GM12878 (cell line): ENCODE measurements around the gene VEGFA. TPM values are rescaled to one million over a fixed set of nuclear protein-coding genes. Genes with fewer than 3 reads are reported as not detected.

Source experiments
- ATAC-seq: fragments of 200-7000 bp; cut with Tn5 transposase; 3 replicates; pipeline ENCODE4 v1.9.1; 2020; ENCODE audit warnings: mild to moderate bottlenecking, moderate library complexity
- BruUV-seq: library from RNA; stranded (reverse); fragments of 400-500 nt; replicated peaks from 2 replicates; lab custom pipeline; 2021; lab: Mats Ljungman, UMichigan
- CTCF ChIA-PET: fragments of 300-600 bp; sonication (Branson Sonifier 250); formaldehyde crosslinking; extraction: SDS; loops from one replicate; lab custom pipeline; 2021; ENCODE audit warnings: inconsistent platforms; lab: Yijun Ruan, JAX
- POLR2A ChIA-PET: fragments of 350-600 bp; formaldehyde crosslinking; extraction: SDS; loops from one replicate; lab custom pipeline; 2021; ENCODE audit warnings: inconsistent platforms; lab: Charles Lee
- RAD21 ChIA-PET: fragments of 300-600 bp; sonication (Branson Sonifier 250); formaldehyde crosslinking; loops from one replicate; lab custom pipeline; 2023; ENCODE audit warnings: antibody characterized with exemption; ENCODE audit not compliant: unreplicated experiment; lab: Charles Lee
- SMC1A ChIA-PET: fragments of 300-600 bp; sonication (Branson Sonifier 250); formaldehyde crosslinking; loops from one replicate; lab custom pipeline; 2023; ENCODE audit not compliant: unreplicated experiment, uncharacterized antibody; lab: Charles Lee
- DNase-seq: peaks from one replicate; pipeline ENCODE4 v3.0.0-alpha.2; 2011; ENCODE audit warnings: low read depth, low spot score
- FAIRE-seq: peaks from 3 replicates; lab custom pipeline; 2011; peaks lifted over from hg19 to GRCh38; lab: Jason Lieb, UNC
- H2AFZ ChIP-seq: 2 replicates; pipeline ENCODE4 v1.6.0; 2011; ENCODE audit warnings: low read depth, low read length, control low read depth; ENCODE audit not compliant: control insufficient read depth
- H3K27ac ChIP-seq: 2 replicates; pipeline ENCODE4 v1.5.1; 2011; ENCODE audit warnings: control low read depth; ENCODE audit not compliant: control insufficient read depth, insufficient read depth
- H3K27me3 ChIP-seq, 2 experiments: replicated peaks in 1 of 2; 2 replicates each; pipeline versions ENCODE4 v1.6.0 to v1.6.1; 2011; ENCODE audit warnings: low read length in 1 of 2; ENCODE audit not compliant: control insufficient read depth in 2 of 2, insufficient read depth in 2 of 2
- H3K36me3 ChIP-seq, 2 experiments: 2 replicates each; pipeline ENCODE4 v1.5.1; 2011; ENCODE audit warnings: low read length in 1 of 2; ENCODE audit not compliant: control insufficient read depth in 2 of 2, insufficient read depth in 2 of 2
- H3K4me1 ChIP-seq: 2 replicates; pipeline ENCODE4 v1.6.1; 2011; ENCODE audit warnings: mild to moderate bottlenecking, low read length, moderate library complexity, mixed read lengths; ENCODE audit not compliant: control insufficient read depth, insufficient read depth
- H3K4me2 ChIP-seq: 2 replicates; pipeline ENCODE4 v1.6.0; 2011; ENCODE audit warnings: control low read depth; ENCODE audit not compliant: control insufficient read depth, insufficient read depth
- H3K4me3 ChIP-seq: fragments of 200-600 bp; sonication (generic); 2 replicates; pipeline ENCODE4 v1.5.1; 2016
- H3K79me2 ChIP-seq: 2 replicates; pipeline ENCODE4 v1.6.0; 2011; ENCODE audit warnings: low read length; ENCODE audit not compliant: control insufficient read depth, insufficient read depth
- H3K9ac ChIP-seq: 2 replicates; pipeline ENCODE4 v1.8.0; 2011; ENCODE audit warnings: low read length, control low read depth, mixed read lengths; ENCODE audit not compliant: control insufficient read depth, insufficient read depth
- H3K9me3 ChIP-seq: replicated peaks from 3 replicates; pipeline ENCODE4 v1.5.1; 2011; ENCODE audit warnings: mild to moderate bottlenecking, low read length; ENCODE audit not compliant: control insufficient read depth, insufficient read depth
- H4K20me1 ChIP-seq: 2 replicates; pipeline ENCODE4 v1.6.0; 2011; ENCODE audit not compliant: control insufficient read depth, insufficient read depth
- CHD1 ChIP-seq: IDR thresholded peaks from 2 replicates; pipeline ENCODE4 v1.6.1; 2012; ENCODE audit warnings: low read depth, low read length, improper control_type of control experiment
- CHD2 ChIP-seq: IDR thresholded peaks from 2 replicates; pipeline ENCODE4 v1.6.1; 2011; ENCODE audit warnings: low read depth, low read length, improper control_type of control experiment, borderline replicate concordance
- CHD4 ChIP-seq: fragments of 200-600 bp; sonication (generic); IDR thresholded peaks from 2 replicates; pipeline ENCODE4 v1.6.1; 2016; ENCODE audit warnings: mild to moderate bottlenecking
- EED ChIP-seq: sonication (generic); IDR thresholded peaks from 2 replicates; pipeline ENCODE4 v1.6.1; 2016; ENCODE audit warnings: antibody characterized with exemption, low read depth
- ESRRA ChIP-seq: IDR thresholded peaks from 2 replicates; pipeline ENCODE4 v1.6.1; 2012; ENCODE audit warnings: mild to moderate bottlenecking, low read length, improper control_type of control experiment
- HDAC6 ChIP-seq: fragments of 200-600 bp; sonication (generic); IDR thresholded peaks from one replicate; pipeline ENCODE4 v1.8.0; 2017; ENCODE audit warnings: antibody characterized with exemption; ENCODE audit not compliant: unreplicated experiment
- NFYB ChIP-seq: IDR thresholded peaks from 2 replicates; pipeline ENCODE4 v1.6.1; 2011; ENCODE audit warnings: low read depth, mild to moderate bottlenecking, low read length, improper control_type of control experiment, moderate library complexity; ENCODE audit not compliant: insufficient read depth
- NR2F1 ChIP-seq: fragments of 450-650 bp; conservative IDR thresholded peaks from 2 replicates; pipeline ENCODE4 v1.6.1; 2017; ENCODE audit warnings: mild to moderate bottlenecking
- POU2F2 ChIP-seq: IDR thresholded peaks from 3 replicates; pipeline ENCODE4 v1.6.1; 2011; ENCODE audit warnings: low read depth, mild to moderate bottlenecking, low read length, borderline replicate concordance
- SIX5 ChIP-seq: IDR thresholded peaks from 2 replicates; pipeline ENCODE4 v1.6.1; 2011; ENCODE audit warnings: mild to moderate bottlenecking, low read depth, low read length, moderate library complexity; ENCODE audit not compliant: severe bottlenecking
- SMARCA5 ChIP-seq: fragments of 450-650 bp; IDR thresholded peaks from 2 replicates; pipeline ENCODE4 v1.6.1; 2017; ENCODE audit warnings: mild to moderate bottlenecking
- TCF12 ChIP-seq: IDR thresholded peaks from 2 replicates; pipeline ENCODE4 v1.6.1; 2011; ENCODE audit warnings: low read depth, mild to moderate bottlenecking, low read length
- ZNF622 ChIP-seq: fragments of 450-650 bp; IDR thresholded peaks from 2 replicates; pipeline ENCODE4 v1.6.1; 2017; ENCODE audit warnings: mild to moderate bottlenecking, inconsistent platforms
- WGBS: methylation state at CpG from one replicate; pipeline ENCODE4 v1.1.6; 2016; ENCODE audit warnings: low lambda C conversion rate; ENCODE audit not compliant: insufficient replicate concordance, insufficient coverage; ENCODE audit errors: missing lambda C conversion rate; 5-methylcytosine and 5-hydroxymethylcytosine counted together
- in situ Hi-C: fragments of 300-500 bp; cut with MboI; formaldehyde crosslinking; loops from 9 replicates; pipeline ENCODE4 v1.14.3; 2018; ENCODE audit warnings: mixed read lengths
- intact Hi-C: fragments of 100-400 bp; cut with micrococcal nuclease; formaldehyde crosslinking; loops from one replicate; pipeline ENCODE4 v1.14.2; 2022; ENCODE audit not compliant: unreplicated experiment
- polyA plus RNA-seq, 11 experiments: library from polyadenylated mRNA; depleted of rRNA in 4 of 11; unstranded in 6 of 11; stranded (reverse) in 5 of 11; fragments of >200 nt; fragmentation: Nextera tagmentation in 4 of 11; fragmentation: Illumina TruSeq in 1 of 11; extraction: Ambion mirVana in 4 of 11; extraction: Trizol in 1 of 11; gene quantifications; 1 replicate in 1 of 11; 2 replicates in 10 of 11; pipeline versions ENCODE4 v1.2.1 to v1.2.3, GENCODE V29; 2011 to 2016; ENCODE audit warnings: inconsistent platforms in 2 of 11, missing spikeins in 2 of 11, low read depth in 1 of 11
- total RNA-seq, 4 experiments: library from RNA; depleted of rRNA in 3 of 4; stranded (reverse); fragments of >200 nt in 3 of 4; fragmentation: Illumina TruSeq in 1 of 4; extraction: Trizol in 1 of 4; gene quantifications; 2 replicates each; pipeline versions ENCODE4 v1.2.1 to v1.2.3, GENCODE V29; 2013 to 2021
- TF ChIP-seq, protein P1 (sequence below): IDR thresholded peaks from 2 replicates; pipeline ENCODE4 v1.6.1; 2011; ENCODE audit warnings: low read depth, low read length, improper control_type of control experiment, borderline replicate concordance
- TF ChIP-seq, protein P2 (sequence below): IDR thresholded peaks from 2 replicates; pipeline ENCODE4 v1.6.1; 2012; ENCODE audit warnings: mild to moderate bottlenecking, low read depth, low read length

The VEGFA gene
- total and polyA plus RNA-seq, 10 of the 15 experiments (the other 5 are each of a cell fraction or from before 2014, with no cell fraction given), result 0.96 to 140 (median 16.9) TPM

DNA sequence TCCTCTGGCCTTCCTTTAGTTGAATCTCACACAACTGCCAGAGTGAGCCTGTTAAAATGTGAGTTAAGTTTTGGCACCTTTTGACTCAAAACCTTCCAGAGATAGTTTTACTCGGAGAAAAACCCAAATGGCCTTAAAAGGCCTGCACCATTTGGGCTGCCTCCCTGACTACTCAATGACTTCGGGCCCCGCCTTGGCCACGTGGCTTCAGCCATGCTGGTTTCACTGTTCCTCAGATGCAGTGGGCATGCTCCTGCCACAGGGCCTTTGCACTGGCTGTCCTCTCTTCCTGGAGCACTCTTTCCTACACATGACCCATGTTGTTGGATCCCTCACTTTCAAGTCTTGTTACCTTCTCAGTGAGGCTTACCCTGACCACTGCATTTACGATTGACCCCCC, 18.3 kb downstream of the VEGFA start:
- Histone ChIP-seq H3K9ac (no peak overlapping the region), H4K20me1 (no peaks in the 10 kb centered on the region), H3K4me3 (no peak overlapping the region), H3K79me2 (no peaks in the 10 kb centered on the region), H3K36me3 (peaks cover 6 to 9% of the 10 kb centered on the region in 2 experiments), H3K4me2 (no peak overlapping the region), H3K27ac (no peak overlapping the region), H3K4me1 (no peaks in the 10 kb centered on the region), H3K27me3 (no peaks in the 10 kb centered on the region), H2AFZ (no peak overlapping the region), H3K9me3 (no peaks in the 10 kb centered on the region)
- RAD21 ChIA-PET, result interaction anchor here (0.7 kb wide), 2 partner anchors 150 to 198 kb away, joined by 3 to 4 read pairs; no protein-coding TSS in a partner anchor
- TF ChIP-seq SMARCA5 (0 out of 2 replicates have a peak, but pooled peaks have one; percentile 34), CHD2 (no peak)
- POLR2A ChIA-PET, result interaction anchor here (0.7 to 0.8 kb wide), 3 partner anchors 9 to 94 kb away, joined by 3 to 4 read pairs (median 4); no protein-coding TSS in a partner anchor
- CTCF ChIA-PET, result interaction anchor here (2.0 kb wide), 1 partner anchor 14 kb away, joined by 4 read pairs; no protein-coding TSS in a partner anchor
- no peak for DNase-seq
- no peak for ATAC-seq
- no TSS peak for BruUV-seq
- no peak for FAIRE-seq
- SMC1A ChIA-PET, result no interaction called here
- in situ Hi-C loops, result no loop called here
- intact Hi-C loops, result no loop called here
- 72% methylated on average over 5 of the region's 5 CpGs for WGBS

DNA sequence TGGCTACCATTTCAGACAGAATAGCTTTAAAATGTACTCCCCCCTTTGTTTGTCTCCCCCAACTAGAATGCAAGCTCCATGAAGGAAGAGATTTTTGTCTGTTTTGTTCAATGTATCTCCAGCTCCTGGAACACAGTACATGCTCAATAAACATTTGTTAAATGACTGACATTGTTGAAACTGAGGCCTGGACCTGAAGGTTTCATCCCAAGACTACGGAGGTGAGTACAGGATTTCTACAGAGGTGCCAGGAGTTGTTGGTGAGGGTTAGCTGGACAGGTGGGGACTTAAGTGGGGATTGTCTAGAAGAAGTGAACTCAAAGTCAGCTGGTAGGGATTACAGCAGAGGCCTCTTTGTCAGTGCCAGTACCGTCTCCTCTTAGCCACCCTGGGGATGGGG, 19.4 kb downstream of the VEGFA start:
- no peak for ATAC-seq
- no peak overlapping the region for H3K4me2 ChIP-seq
- no peaks in the 10 kb centered on the region for H3K27me3 ChIP-seq
- POLR2A ChIA-PET, result no interaction called here
- H3K4me1 ChIP-seq, result no peaks in the 10 kb centered on the region
- H4K20me1 ChIP-seq, result no peaks in the 10 kb centered on the region
- RAD21 ChIA-PET, result interaction anchor here (1.0 kb wide), 1 partner anchor 13 kb away, joined by 3 read pairs; no protein-coding TSS in a partner anchor
- H3K36me3 ChIP-seq, result peaks cover 4 to 6% of the 10 kb centered on the region in 2 experiments; a peak in 3 of 4 replicates
- SMC1A ChIA-PET, result interaction anchor here (0.8 to 1.6 kb wide), 3 partner anchors 27 to 290 kb away, joined by 3 read pairs; no protein-coding TSS in a partner anchor
- no peak overlapping the region for H3K27ac ChIP-seq
- H3K79me2 ChIP-seq, result no peaks in the 10 kb centered on the region
- WGBS, result 41% methylated on average over 2 of the region's 2 CpGs
- H3K9me3 ChIP-seq, result no peaks in the 10 kb centered on the region
- no TSS peak for BruUV-seq
- in situ Hi-C loops, result no loop called here
- intact Hi-C loops, result no loop called here
- FAIRE-seq, result no peak
- CTCF ChIA-PET, result interaction anchor here (1.1 to 2.0 kb wide), 2 partner anchors 12 to 15 kb away, joined by 4 to 5 read pairs; no protein-coding TSS in a partner anchor
- H2AFZ ChIP-seq, result no peak overlapping the region
- H3K4me3 ChIP-seq, result no peak overlapping the region
- DNase-seq, result no peak
- no peak overlapping the region for H3K9ac ChIP-seq
- TF ChIP-seq NR2F1 (no peak), SIX5 (no peak), HDAC6 (no peak), ESRRA (no peak), CHD4 (no peak), POU2F2 (no peak), TCF12 (no peak), ZNF622 (no peak), NFYB (no peak), CHD1 (no peak), EED (no peak)
- TF ChIP-seq, protein P1, sequence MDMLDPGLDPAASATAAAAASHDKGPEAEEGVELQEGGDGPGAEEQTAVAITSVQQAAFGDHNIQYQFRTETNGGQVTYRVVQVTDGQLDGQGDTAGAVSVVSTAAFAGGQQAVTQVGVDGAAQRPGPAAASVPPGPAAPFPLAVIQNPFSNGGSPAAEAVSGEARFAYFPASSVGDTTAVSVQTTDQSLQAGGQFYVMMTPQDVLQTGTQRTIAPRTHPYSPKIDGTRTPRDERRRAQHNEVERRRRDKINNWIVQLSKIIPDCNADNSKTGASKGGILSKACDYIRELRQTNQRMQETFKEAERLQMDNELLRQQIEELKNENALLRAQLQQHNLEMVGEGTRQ, result no peak
- TF ChIP-seq, protein P2, sequence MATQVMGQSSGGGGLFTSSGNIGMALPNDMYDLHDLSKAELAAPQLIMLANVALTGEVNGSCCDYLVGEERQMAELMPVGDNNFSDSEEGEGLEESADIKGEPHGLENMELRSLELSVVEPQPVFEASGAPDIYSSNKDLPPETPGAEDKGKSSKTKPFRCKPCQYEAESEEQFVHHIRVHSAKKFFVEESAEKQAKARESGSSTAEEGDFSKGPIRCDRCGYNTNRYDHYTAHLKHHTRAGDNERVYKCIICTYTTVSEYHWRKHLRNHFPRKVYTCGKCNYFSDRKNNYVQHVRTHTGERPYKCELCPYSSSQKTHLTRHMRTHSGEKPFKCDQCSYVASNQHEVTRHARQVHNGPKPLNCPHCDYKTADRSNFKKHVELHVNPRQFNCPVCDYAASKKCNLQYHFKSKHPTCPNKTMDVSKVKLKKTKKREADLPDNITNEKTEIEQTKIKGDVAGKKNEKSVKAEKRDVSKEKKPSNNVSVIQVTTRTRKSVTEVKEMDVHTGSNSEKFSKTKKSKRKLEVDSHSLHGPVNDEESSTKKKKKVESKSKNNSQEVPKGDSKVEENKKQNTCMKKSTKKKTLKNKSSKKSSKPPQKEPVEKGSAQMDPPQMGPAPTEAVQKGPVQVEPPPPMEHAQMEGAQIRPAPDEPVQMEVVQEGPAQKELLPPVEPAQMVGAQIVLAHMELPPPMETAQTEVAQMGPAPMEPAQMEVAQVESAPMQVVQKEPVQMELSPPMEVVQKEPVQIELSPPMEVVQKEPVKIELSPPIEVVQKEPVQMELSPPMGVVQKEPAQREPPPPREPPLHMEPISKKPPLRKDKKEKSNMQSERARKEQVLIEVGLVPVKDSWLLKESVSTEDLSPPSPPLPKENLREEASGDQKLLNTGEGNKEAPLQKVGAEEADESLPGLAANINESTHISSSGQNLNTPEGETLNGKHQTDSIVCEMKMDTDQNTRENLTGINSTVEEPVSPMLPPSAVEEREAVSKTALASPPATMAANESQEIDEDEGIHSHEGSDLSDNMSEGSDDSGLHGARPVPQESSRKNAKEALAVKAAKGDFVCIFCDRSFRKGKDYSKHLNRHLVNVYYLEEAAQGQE, result no peak
